Upper lobe of left lung (tissue), 4 donors: ENCODE data around the gene LRRFIP1.

ENCODE experiments used
- EP300 ChIP-seq, 4 donors: sonication (generic); formaldehyde crosslinking; IDR thresholded peaks; one replicate each; pipeline ENCODE4 v1.5.1; 2017; ENCODE audit warnings: antibody characterized with exemption in 4 of 4, control low read depth in 2 of 4
- POLR2A ChIP-seq, 4 donors: fragments of 450-650 bp; IDR thresholded peaks; one replicate each; pipeline ENCODE4 v1.5.1; 2016 to 2017; ENCODE audit warnings: antibody characterized with exemption in 4 of 4, mild to moderate bottlenecking in 2 of 4
- POLR2AphosphoS5 ChIP-seq, 2 donors: sonication (generic); formaldehyde crosslinking; IDR thresholded peaks; one replicate each; pipeline ENCODE4 v1.5.1; 2017; ENCODE audit warnings: antibody characterized with exemption in 2 of 2
- TF ChIP-seq, protein P1 (sequence below), 6 experiments: fragments of 450-650 bp in 4 of 6; fragments of 200-600 bp in 2 of 6; sonication (generic) in 2 of 6; IDR thresholded peaks; one replicate each; pipeline ENCODE4 v1.5.1; 2016 to 2019; ENCODE audit warnings: antibody characterized with exemption in 6 of 6

DNA sequence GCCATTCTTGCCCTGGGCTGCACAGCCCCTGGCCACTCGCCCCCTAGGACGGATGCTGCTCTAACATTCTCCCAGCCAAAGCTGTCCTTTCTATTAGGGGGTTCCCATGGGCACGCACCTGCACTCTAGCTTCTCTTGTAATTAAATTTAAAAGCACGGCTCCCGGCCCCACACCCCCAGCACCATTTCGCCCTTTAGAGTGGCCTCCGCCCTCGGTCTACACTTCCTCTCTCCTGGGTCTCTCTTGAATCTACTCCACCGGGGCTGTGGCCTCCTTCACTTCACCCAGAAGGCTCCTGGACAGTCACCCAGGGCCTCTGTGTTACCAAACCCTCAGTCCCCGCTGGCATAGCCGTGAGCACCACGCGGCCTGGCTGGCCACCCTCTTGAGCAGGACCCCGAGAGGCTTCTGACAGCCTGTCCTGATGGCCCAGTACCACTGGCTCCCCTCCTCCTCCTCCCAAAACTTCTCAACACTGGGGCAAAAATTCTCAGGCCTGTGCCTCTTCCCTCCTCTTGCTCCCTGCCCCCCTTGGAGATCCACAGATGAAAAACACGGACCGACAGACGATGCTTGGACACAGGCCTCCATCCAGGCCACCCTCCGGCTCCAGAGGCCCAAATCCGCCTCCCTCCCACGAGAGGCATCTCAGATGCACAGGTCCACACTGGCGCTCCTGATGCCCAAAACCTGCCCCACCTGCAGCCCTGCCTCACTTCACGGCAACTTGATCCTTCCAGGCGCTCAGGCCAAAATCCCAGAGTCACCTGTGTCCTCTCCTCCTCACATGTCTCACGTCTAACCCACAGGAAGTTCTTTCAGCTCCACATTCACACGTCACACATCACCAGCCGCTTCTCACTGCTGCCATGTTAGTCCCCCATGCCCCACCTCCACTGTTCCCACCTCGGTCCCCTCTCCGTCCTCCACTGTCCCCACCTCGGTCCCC lies 29.9 kb upstream of the LRRFIP1 start:
- TF ChIP-seq POLR2AphosphoS5 (IDR thresholded peaks at IDR 0.05) (no peak), POLR2A (IDR thresholded peaks at IDR 0.05) (no peak), EP300 (IDR thresholded peaks at IDR 0.05) (no peak)
- TF ChIP-seq, protein P1, sequence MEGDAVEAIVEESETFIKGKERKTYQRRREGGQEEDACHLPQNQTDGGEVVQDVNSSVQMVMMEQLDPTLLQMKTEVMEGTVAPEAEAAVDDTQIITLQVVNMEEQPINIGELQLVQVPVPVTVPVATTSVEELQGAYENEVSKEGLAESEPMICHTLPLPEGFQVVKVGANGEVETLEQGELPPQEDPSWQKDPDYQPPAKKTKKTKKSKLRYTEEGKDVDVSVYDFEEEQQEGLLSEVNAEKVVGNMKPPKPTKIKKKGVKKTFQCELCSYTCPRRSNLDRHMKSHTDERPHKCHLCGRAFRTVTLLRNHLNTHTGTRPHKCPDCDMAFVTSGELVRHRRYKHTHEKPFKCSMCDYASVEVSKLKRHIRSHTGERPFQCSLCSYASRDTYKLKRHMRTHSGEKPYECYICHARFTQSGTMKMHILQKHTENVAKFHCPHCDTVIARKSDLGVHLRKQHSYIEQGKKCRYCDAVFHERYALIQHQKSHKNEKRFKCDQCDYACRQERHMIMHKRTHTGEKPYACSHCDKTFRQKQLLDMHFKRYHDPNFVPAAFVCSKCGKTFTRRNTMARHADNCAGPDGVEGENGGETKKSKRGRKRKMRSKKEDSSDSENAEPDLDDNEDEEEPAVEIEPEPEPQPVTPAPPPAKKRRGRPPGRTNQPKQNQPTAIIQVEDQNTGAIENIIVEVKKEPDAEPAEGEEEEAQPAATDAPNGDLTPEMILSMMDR (IDR thresholded peaks at IDR 0.05), result no peak
